ENCODE results near the gene PROC.
"Not testable (repeated sequence)": the region's sequence is repeated elsewhere in the genome, so short reads cannot be mapped to it uniquely, and the experiment has no call there.

Gene PROC

DNA sequence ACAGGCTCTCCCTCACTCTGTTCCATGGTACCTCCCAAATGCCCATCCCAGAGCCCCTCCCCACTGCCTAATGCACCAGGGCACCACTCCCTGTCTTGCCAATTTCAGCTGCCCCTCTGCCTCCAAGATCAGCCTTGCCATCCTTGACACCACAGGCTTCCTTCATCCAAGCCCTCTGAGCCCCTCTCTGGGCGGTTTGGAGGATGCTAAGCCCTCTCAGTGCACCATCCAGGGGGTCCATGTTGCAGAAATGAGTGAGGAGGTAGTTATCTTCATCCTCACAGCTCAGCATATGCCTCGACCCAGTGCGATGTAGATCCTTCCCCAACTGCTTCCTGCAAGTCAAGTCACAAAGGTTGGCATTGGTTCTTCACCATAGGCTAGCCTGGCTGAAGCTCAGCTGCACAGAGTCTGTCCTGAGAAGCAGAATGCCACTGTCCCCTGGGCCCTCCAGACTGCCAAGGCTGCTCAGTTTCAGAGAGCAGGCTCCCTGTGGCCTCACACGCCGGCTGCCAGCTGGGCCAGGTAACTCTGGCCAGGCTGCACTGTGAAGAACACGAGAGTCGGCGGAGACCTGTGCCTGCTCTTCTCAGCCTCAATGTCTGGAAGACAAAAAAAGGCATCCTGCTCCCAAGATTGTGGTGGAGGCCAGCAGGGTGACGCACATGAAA lies 20.5 kb upstream of the PROC start:
- no peak for DNase-seq

- DNase-seq, result peak in 1 of 2 experiments; percentile 8
These were observed 20.0 kb upstream of the PROC start for GRCh38 chr2:127398239-127398590.

- DNase-seq, result no peak
These were observed 17.7 kb upstream of the PROC start for GRCh38 chr2:127400533-127400896.

DNA sequence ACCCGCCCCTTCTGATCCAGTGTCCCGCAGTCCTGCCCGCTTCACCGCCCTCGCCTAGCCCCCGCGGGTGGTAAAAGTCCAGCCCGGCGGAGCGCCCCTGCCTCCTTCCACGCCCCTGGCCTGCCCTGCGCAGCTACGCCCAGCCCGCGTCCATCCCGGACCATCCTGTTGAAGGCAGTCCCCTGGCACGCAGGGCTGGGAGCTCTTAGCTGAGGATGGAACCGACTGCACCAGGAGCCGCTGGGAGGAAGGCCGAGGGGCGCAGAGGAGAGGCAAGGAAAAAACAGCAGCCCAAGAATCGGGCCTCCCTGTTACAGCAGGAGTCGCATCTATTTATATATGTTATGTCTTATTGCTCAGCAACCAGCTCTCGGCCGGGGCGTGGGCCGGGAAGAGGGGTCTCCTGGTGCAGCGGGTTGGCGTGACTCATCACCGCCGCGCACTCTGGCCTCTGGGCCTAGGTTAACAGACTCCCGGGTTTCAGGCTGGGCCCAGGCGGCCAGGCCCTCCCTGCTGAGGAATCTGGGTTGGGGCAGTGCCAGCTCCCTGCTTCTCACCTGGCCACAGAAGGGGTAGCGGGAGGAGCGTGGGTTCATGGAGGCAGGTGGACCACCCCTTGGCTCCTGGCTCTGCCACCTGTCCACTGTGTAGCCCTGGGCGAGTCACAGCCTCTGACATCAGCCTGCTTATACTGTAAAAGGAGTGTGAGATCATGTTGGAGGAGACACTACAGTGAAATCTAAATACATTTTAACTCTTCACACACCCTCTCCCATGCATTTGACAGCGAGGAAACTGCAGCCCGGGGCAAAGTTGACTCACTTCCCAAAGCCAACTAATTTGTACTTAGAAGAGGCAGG lies 17.1 kb upstream of the PROC start:
- DNase-seq, result no peak

DNA sequence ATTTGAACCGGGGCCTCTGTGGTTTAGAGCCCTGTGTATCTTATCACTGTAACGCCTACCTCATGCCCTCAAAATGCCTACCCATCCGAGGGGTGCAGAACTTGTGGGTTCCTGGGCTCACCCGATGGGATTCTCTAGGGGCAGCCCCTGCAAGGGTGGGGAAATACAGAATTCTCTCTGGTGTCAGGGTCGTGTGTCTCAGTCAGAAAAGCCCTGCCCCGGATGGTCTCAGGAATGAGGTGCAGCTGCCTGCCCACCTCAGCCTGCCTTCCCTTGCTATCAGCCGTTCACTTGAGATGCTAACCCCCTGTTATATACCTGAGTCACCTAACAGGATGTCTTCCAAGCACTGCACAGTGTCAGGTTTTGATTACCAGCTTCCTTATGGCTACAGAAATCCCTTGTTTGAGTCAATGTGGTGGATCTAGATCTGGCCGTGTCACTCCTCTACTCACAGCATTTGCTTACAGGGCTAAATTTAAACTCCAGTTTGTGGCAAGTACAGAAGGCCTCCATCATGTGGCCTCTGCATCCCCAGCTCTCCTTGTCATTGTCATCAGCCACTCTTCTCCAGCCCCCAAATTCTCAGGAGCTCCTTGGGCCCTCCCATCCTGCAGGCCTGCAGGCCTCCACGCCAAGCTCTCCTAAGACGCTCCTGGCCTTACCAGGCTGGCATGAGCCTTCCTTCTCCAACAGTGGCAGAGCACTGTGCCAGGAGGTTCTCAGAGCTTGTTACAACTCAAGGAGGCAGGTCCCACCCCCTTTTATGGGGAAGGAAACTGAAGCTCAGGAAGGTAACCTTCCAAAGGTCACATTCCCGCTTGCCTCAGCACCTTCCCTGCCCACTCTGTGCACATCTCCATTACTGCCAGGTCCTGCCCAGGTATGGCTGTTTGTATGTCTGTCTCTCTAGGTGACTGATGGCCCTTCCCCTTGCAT lies 16.2 kb upstream of the PROC start:
- no peak for DNase-seq

DNA sequence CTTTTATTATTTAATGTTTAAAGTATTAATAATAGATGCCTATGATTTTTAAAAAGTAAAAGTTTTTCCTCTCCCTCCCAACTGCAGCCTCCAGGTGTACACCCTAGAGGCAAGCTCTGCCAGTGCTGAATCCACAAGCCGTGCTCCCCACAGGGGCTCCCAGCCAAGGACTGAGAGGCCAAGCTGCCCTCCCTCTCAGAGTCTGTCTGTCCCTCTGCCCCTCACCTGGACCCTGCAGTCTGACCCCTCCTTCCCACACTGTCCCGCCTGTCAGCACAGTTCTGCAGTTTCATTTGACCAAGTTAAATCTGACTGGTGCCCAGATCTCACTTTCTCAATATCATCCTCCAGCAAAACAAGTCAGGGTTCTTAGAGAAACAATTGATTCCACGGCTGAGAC lies 14.8 kb upstream of the PROC start:
- DNase-seq, result no peak

DNA sequence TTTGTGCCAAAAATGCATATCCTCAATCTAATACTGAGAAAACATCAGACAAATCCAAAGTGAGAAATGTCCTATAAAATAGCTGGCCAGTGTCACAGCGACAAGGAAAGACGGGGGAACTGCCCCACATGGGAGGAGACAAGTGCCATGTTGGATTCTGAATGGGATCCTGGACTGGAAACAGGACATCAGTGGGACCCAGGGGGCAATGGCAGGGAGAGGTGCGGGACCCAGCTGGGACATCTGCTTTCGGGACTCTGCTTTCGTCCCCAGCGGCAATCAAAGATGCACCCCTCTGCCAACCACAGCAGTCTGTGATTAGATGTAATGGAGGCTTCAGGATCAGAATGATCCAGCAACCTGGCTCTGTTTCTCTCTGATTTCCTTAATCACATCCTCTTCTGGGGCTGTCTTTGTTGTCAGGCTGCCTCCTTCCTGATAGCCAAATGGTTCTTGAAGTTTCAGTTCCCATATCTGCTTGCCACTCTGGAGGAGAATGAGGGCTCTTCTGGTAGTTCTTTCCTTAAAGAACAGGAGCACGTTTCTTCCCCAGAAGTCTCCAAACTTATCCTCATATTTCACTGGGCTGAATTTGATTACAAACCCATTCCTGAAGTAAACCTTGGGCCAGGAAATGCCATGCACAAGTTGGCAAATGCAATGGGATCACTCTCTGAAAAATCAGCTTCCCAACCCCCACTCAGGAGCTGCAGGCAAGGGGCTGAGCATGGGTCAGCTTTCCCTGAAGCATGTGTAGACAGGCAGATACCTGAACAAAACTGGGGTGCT lies 13.6 kb upstream of the PROC start:
- DNase-seq, result no peak

- no peak for DNase-seq
These were observed 13.0 kb upstream of the PROC start for GRCh38 chr2:127405255-127405610.

DNA sequence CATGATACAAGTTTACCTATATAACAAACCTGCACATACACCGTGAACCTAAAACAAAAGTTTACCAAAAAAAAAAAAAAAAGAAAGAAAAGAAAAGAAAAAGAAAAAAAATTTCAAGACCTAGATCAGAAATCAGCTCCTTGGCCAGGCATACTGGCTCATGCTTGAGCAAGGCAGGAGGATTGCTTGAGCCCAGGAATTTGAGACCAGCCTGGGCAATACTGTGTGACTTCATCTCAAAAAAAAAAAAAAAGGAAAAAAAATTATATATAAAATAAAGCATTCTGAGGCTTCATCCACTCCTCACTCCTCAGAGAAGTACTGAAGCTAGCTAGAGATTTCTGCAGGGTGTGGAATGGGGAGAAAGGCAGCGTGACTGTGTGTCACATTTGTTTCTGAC lies 11.8 kb upstream of the PROC start:
- DNase-seq, result no peak

DNA sequence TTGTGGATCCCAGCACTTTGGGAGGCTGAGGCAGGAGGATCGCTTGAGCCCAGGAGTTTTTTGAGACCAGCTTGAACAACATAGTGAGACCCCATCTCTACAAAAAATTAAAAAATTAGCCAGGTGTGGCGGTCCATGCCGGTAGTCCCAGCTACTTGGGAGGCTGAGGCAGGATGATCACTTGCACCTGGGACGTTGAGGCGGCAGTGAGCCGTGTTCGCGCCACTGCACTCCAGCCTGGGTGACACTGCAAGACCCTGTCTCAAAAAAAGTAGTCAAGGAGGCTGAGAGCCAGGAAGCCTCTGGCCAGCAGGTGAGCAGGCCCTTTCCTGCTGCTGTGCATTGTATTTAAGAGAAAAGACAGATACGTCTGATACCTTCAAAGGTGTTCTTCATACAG lies 11.1 kb upstream of the PROC start:
- DNase-seq, result no peak

GRCh38 chr2:127407661-127408003 lies 10.6 kb upstream of the PROC start:
- no peak for DNase-seq

DNA sequence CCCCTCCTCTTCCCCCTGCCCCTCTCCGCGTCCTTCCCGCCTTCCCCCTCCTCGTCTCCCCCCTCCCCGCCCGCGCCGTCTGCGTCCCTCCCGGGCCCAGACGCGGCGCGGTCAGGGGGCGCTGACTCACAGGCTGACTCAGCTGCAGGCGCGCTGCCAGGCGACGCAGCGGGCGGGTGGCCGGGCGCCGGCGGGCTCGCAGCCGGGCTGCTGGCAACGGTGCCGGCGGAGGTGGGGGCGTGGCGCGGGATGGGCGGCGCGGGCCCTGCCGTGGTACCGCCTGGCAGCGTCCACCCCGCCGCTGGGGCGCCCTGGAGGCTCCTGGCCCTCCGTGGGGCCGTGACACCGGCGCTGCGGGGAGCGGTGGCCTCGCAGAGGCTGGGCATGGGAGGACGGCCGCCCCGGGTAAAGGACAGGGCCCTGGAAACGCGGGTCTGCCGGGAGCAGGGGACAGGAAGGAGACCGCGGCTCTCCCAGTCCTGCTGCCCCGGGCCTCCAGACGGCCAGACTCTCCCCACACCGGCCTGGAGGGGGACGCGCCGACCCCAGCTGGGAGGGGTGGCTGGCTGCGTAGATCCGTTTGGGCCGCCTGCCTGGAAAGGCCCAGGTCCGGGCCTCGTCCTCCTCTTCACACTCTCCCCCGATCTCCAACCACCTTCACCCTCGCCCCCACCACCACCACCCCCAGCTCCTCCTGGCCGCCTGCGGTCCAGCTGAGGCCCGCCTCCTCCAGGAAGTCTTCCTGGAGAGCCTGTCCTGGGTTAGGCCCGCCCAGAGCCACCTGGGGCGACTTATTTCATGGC lies 10.0 kb upstream of the PROC start:
- DNase-seq, result peak; percentile 80 to 84

DNA sequence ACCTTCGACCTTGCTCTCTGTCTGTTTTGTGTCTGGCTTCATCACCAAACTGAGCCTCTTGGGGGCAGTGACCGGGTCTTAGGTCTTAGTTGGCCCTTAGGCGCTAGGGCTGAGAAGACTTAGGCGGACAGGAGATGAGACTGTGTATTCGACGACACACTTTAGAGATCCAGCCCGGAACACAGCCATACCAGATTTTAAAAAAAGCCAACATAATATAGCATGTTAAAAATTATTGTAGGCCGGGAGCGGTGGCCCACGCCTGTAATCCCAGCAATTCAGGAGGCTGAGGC lies 9.5 kb upstream of the PROC start:
- DNase-seq, result no peak

GRCh38 chr2:127409716-127410115 lies 8.5 kb upstream of the PROC start:
- DNase-seq, result not testable (repeated sequence)

- DNase-seq, result no peak
These were observed 7.2 kb upstream of the PROC start for GRCh38 chr2:127410871-127411652.

DNA sequence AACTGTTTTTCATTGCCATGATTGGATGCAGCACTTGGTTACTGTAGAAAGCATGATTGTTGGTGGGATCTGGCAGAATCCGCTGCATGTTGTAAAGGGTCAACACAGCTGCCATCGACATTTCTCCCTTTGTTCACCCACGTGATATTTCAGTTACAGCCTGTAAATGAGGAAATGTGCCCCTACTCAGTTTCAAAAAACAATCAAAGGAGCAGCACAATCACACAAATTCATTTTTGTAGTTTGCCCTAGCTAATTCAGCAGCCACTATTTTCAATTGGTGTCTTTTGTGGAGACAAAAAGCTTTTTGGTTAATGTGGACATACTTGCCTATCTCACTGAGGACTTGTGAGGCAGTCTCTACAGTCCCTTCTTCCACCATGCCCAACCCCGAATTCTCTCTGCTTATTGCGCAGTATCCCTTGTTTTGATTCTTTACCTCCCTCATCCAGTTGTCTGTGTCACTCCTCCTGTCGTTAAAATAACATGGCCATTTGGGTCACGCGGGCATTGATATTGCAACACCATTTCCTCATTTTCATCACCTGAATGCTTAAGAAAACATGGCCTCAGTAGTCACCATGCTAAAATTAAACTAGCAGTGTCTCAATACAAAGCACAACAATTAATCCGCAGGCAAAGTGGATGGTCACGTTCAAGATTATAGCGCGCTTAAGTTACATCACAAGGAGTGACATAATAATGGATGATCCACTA lies 6.4 kb upstream of the PROC start:
- no peak for DNase-seq

DNA sequence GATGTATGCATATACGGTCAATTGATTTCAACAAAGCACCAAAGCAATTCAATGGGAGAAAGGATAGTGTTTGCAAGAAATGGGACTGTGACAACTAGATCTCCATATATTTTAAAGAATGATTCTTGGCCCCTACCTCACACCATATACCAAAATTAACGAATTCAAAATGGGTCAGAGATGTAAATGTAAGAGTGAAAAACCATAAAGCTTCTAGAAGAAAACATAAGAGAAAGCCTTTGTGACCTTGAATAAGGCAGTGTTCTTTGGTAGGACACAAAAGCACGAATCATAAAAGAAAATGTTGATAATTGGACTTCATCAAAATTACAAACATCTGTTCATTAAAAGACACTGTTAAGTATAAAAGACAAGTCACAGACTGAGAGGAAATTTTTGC lies 5.0 kb upstream of the PROC start:
- DNase-seq, result no peak

- no peak for DNase-seq
These were observed 4.2 kb upstream of the PROC start for GRCh38 chr2:127413782-127414637.
